Measurements from ENCODE around the gene THSD4.

DNA sequence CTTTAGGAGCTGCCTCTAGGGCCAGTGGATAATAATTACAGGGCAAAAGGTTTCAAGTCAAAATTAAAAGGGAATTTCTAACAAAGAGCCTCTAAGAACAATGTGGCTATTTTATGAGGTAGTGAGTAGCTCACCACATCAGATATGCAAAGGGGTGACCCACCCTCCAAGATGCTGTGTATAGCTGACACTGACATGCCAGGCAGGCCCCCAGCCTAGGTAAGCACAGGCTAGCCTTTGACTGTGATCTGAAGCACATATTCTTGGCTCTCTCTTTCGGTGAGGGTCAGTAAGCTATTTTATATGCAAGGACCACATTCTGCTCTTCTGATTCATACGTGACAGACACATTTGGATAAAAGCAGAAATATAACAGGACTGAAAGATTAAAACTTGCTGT is 2.8 kb upstream of the THSD4 start:
- TF ChIP-seq BRCA1 (IDR thresholded peaks at IDR 0.05; ENCODE audit: low read depth, low read length) (no peak), POLR2A (IDR thresholded peaks at IDR 0.05; ENCODE audit: control extremely low read depth in 1 of 2, low read depth in 2 of 2, low read length in 2 of 2) (peak in 1 of 2 experiments; percentile 64; a peak in 2 of 3 replicates), JUND (IDR thresholded peaks at IDR 0.05; ENCODE audit: low read length) (no peak), CEBPB (IDR thresholded peaks at IDR 0.05; ENCODE audit: low read depth, low read length) (no peak), JUN (IDR thresholded peaks at IDR 0.05; ENCODE audit: low read depth, low read length) (no peak), RFX5 (IDR thresholded peaks at IDR 0.05; ENCODE audit: borderline replicate concordance, low read depth, low read length) (no peak)
- TF ChIP-seq, protein P1, sequence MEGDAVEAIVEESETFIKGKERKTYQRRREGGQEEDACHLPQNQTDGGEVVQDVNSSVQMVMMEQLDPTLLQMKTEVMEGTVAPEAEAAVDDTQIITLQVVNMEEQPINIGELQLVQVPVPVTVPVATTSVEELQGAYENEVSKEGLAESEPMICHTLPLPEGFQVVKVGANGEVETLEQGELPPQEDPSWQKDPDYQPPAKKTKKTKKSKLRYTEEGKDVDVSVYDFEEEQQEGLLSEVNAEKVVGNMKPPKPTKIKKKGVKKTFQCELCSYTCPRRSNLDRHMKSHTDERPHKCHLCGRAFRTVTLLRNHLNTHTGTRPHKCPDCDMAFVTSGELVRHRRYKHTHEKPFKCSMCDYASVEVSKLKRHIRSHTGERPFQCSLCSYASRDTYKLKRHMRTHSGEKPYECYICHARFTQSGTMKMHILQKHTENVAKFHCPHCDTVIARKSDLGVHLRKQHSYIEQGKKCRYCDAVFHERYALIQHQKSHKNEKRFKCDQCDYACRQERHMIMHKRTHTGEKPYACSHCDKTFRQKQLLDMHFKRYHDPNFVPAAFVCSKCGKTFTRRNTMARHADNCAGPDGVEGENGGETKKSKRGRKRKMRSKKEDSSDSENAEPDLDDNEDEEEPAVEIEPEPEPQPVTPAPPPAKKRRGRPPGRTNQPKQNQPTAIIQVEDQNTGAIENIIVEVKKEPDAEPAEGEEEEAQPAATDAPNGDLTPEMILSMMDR (IDR thresholded peaks at IDR 0.05; ENCODE audit: control extremely low read depth in 1 of 3, insufficient read depth in 1 of 3, low read depth in 1 of 3, low read length in 3 of 3) = no peak

Measured in H1 (cell line).